ENCODE data around the gene DOC2B. TPM values are rescaled to one million over a fixed set of nuclear protein-coding genes. Genes with fewer than 3 reads are reported as not detected.
"Not testable (repeated sequence)": the region's sequence is repeated elsewhere in the genome, so short reads cannot be mapped to it uniquely, and the experiment has no call there.

DOC2B gene
- total RNA-seq, 1 donor, result not detected

DNA sequence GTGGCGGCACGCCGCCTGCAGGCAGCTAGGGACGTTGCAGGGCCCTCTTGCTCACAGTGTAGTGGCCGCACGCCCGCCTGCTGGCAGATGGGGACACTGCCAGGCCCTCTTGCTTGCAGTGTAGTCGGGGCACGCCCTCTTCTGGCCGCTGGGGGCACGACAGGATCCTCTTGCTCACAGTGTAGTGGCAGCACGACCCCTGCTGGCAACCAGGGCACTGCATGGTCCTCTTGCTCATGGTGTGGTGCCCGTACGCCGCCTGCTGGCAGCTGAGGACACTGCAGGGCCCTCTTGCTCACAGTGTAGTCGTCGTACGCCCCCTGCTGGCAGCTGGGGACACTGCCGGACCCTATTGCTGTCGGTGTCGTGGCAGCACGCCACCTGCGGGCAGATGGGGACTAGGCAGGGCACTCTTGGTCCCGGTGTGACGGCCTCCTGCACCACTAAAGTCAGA, 47.1 kb downstream of the DOC2B start:
- TF ChIP-seq, protein P1, sequence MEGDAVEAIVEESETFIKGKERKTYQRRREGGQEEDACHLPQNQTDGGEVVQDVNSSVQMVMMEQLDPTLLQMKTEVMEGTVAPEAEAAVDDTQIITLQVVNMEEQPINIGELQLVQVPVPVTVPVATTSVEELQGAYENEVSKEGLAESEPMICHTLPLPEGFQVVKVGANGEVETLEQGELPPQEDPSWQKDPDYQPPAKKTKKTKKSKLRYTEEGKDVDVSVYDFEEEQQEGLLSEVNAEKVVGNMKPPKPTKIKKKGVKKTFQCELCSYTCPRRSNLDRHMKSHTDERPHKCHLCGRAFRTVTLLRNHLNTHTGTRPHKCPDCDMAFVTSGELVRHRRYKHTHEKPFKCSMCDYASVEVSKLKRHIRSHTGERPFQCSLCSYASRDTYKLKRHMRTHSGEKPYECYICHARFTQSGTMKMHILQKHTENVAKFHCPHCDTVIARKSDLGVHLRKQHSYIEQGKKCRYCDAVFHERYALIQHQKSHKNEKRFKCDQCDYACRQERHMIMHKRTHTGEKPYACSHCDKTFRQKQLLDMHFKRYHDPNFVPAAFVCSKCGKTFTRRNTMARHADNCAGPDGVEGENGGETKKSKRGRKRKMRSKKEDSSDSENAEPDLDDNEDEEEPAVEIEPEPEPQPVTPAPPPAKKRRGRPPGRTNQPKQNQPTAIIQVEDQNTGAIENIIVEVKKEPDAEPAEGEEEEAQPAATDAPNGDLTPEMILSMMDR (IDR thresholded peaks at IDR 0.05; ENCODE audit: insufficient read depth, low read depth, low read length), result peak; percentile 13
- not testable (repeated sequence) for H3K4me3 ChIP-seq (ENCODE audit: low read depth, low read length); DNase-seq (ENCODE audit: low read depth)

DNA sequence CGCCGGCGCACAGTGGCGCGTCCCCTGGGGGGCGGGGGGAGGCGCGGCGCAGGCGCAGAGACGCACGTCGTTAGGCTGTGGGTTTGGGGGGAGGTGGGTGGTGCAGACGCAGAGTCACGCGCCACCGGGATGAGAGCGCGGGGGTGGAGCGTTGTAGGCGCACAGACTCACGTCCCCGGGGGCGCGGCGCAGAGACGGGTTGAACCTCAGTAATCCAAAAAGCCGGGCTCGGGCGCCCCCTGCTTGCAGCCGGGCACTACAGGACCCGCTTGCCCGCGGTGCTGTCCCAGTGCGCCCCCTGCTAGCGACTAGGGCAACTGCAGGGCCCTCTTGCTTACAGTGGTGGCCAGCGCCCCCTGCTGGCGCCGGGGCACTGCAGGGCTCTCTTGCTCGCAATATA, 47.5 kb downstream of the DOC2B start:
- TF ChIP-seq, protein P1 (IDR thresholded peaks at IDR 0.05; ENCODE audit: insufficient read depth, low read depth, low read length), result peak; percentile 11
- peak; percentile 83 for DNase-seq (ENCODE audit: low read depth)
- H3K4me3 ChIP-seq (ENCODE audit: low read depth, low read length), result not testable (repeated sequence)

DNA sequence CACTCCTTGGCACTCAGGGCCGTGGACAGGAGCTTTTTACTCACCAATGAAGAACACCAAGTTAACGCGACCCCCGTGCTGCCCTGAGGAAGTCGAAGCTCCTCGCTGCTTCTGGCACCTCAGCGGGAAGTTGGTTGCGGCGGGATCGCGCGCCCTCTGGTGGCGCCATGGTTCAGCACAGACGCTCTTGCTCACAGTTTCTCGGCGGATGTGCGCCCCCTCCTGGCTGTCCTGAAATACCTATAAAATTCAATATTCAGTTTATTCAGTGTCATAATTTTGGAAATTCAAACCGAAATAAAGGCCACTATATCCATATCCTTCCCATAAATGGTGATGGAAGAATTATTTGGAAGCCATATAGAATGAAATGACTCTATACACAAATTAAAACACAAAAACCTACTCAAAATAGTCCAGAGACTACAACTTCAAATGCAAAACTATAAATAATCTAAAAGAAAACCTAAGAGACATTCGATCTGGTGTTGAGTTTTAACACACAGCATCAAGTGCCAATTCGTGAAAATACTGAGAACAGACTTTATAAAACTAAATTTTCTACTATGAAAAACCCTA, 63.0 kb downstream of the DOC2B start:
- H3K4me3 ChIP-seq (ENCODE audit: low read depth, low read length), result not testable (repeated sequence)
- TF ChIP-seq, protein P1 (IDR thresholded peaks at IDR 0.05; ENCODE audit: insufficient read depth, low read depth, low read length), result peak; percentile 62
- DNase-seq (ENCODE audit: low read depth), result peak; percentile 48

DNA sequence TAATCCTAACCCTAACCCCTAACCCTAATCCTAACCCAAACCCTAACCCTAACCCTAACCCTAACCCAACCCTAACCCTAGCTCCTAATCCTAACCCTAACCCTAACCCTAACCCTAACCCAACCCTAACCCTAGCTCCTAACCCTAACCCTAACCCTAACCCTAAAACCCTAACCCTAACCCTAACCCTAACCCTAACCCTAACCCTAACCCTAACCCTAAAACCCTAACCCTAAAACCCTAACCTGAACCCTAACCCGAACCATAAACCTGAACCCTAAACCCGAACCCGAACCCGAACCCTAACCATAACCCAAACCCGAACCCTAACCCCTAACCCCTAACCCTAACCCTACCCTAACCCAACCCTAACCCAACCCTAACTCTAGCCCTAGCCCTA, 68.3 kb downstream of the DOC2B start:
- H3K4me3 ChIP-seq (ENCODE audit: low read depth, low read length), result peak overlapping the region; percentile 30
- peak; percentile 41 for DNase-seq (ENCODE audit: low read depth)

Other genes starting within 250 kb of the DOC2B start
- not detected in 2 replicates for gene SCGB1C2, start 44.1 kb downstream of the DOC2B start, total RNA-seq
- 1.3 and 1.6 TPM in 2 replicates for gene RPH3AL, start 171.2 kb upstream of the DOC2B start, total RNA-seq

Measured in fibroblast of villous mesenchyme (primary cell).